NK-92 treated with Interleukin-12 subunit alpha and Interleukin-12 subunit beta, amount 100 ng/mL, for 24 hours (cell line): ENCODE measurements around the gene TRIO.

Experiments
- DNase-seq: peaks from one replicate; lab custom pipeline; 2025; lab: John Stamatoyannopoulos, UW

The TRIO gene

DNA sequence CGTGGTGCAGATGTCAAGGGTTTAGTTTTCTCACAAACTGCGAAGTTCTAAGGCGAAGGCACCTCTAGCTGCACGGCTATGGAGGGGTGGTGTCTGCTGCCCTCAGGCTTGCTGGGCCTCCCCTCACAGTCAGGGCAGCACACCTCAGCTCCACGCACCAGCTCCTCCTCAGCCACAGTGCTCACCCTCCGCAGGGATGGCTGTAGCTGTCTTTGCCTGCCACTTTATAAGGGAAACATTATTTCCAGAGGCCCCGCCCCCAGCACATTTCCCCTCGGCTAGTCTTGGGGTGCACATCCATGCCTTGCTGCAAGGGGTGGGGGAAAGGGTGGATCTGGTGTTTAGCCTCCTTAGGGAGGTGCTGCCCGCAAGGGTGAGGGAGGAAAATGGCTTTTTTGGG lies 154.6 kb downstream of the TRIO start:
- DNase-seq: no peak

DNA sequence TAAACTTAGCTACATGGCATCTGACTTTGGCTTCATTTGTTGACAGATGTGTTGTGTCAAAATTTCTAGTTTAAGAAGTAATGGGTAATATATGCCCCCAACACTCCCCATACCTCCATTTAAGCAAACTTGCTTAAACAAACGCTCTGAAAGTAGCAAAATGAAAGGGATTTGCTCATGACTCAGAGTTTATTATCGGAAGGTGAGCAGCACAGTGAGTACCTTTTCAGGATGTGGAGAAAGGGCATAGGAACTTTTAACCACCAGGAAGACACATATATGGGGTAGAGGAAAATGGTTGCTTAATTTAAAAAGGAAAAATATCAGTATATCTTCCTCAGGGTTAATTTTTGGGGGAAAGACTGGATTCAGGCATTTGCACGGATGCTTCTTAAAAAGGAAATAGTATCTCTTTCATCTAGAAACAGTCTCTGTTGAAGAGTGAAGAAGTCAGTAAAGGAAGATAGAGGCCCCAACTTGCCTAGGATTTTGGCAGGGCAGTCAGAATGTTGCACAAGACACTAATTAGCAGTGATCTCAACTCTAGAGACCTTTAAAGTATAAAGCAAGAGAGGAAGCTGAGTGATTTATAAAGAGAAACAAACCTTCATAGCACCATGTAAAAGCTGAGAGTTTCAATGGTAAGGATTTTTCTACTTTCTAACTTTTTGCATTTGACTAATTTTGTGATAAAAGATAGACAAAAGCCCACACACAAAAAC lies 155.1 kb downstream of the TRIO start:
- no peak for DNase-seq

DNA sequence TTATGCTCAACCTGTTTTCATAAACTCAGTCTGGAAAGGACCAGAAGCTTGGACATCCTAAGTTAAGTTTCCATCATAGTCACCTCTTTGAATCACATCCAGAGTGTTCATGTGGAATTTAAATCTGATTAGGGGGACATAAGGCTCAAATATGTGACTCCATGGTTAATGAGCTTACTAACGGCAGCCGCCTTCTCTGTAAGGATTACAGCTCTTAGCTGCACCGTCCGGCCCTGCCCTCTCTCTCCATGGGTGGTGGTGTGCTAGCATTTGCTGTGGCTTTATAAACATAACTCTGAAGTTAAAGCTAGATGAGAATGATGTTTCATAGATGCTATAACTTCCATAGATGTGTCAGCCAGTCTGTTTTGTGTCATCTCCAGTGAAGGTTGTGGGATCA lies 156.5 kb downstream of the TRIO start:
- no peak for DNase-seq

GRCh38 chr5:14301186-14301585 lies 158.0 kb downstream of the TRIO start:
- DNase-seq: no peak

GRCh38 chr5:14302330-14302729 lies 159.2 kb downstream of the TRIO start:
- no peak for DNase-seq

DNA sequence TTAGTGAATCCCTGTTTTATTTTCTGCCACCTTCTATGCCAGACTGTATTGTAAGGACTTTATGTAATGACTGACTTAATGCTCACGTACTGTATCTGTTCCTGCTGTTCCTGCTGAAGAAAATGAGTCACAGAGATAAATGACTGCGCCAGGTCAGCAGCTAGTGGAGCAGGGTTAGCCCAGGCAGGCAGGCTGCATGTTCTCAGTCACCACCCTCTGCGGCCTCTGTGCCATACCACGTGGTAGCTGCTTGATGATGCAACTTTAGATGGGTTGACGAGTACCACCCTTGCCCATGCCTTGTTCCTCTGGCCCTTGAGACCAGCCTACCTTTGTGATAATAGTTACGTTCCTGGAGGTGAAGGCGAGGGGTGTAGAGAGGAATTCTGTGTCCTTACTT lies 161.9 kb downstream of the TRIO start:
- DNase-seq: no peak

DNA sequence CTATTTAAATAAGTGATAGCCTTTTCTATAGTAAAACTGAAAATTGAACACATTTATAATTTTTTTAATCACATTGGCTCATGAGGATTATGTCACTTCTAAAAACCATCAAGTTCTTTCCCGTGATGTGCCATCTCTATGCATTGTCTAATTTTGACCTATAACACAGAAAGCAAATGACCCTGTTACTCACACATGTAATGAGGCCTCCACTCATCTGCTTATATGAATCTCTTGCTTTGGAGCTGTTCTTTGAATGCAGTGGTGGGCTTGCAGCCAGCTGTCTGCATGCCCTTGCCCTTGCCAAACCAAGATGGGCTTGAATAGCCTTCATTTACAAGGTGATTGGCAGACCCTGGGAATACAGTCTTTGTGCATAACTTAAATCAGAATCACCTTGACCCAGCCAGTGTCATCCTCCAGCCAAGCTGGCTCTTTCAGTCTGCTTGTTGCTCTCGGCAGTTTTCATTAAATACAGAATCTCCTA lies 163.2 kb downstream of the TRIO start:
- no peak for DNase-seq

GRCh38 chr5:14308384-14309154 lies 165.4 kb downstream of the TRIO start:
- no peak for DNase-seq

- no peak for DNase-seq
Measured at GRCh38 chr5:14309199-14309598, 166.1 kb downstream of the TRIO start.

- no peak for DNase-seq
Measured at GRCh38 chr5:14309878-14310531, 166.9 kb downstream of the TRIO start.

DNA sequence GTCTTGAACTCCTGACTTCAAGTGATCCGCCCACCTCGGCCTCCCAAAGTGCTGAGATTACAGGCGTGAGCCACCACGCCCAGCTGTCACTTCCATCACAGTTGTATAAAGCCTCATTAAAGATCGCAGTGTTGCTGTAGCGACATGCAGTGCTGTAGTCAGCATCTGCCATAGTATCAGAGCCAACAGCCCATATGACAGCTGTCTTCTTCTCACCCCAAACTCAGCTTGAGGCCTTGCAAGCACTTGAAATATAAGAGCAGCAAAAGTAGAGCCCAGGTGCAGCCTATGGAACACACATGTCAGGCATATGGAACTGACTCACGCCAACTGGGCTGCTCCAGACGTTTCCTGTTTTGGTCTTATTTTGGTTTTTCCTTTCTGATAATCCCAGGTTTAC lies 167.8 kb downstream of the TRIO start:
- DNase-seq: no peak

- DNase-seq: no peak
Measured at GRCh38 chr5:14313986-14314690, 171.0 kb downstream of the TRIO start.

DNA sequence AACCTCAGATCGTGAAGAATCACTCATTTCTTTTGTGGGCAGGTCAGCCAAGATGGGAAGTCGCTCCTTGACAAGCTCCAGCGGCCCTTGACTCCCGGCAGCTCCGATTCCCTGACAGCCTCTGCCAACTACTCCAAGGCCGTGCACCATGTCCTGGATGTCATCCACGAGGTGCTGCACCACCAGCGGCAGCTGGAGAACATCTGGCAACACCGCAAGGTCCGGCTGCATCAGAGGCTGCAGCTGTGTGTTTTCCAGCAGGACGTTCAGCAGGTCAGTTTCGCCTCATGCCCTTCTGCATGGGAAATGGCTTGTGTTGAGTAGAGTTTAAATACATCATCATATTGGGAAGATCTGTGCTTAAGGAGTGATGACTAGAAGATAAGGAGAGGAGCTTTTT lies 173.3 kb downstream of the TRIO start:
- no peak for DNase-seq

- DNase-seq: no peak
Measured at GRCh38 chr5:14319102-14319501, 176.0 kb downstream of the TRIO start.

GRCh38 chr5:14321936-14322335 lies 178.8 kb downstream of the TRIO start:
- no peak for DNase-seq

DNA sequence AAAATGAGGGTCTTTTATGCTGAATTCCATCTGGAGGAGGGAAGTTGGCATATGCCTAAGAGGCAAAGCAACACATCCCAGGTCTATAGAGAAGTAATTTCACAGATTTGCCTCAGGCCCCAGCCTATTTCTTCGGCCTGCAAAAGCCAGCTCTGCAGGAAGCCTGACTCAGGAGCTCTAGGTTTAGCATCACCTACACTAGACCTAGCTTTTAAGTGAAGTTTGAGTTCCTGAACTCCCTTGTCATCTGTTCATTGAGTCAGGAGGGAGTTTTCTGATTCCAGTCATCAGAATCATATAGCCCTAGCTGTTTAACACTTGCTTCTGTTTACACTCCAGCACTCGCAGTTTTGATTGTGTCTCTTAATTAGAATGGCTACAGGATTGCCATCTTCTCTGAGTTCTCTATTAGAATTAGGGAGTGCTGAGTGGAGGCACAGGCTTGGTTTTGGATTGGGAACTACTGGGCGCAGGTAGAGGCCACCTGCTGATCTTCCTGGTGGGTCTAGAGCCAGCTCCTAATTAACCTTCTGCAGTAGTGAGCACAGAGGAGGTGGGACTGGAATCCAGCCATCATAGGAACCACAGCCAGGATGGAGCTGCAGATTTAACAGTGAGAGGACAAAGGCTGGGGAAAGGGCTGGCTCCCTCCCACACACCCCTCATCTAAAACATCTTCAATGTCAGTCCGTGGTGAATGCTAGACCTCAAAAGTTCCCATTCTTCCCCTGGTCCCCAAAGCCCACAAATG lies 179.5 kb downstream of the TRIO start:
- DNase-seq: no peak

DNA sequence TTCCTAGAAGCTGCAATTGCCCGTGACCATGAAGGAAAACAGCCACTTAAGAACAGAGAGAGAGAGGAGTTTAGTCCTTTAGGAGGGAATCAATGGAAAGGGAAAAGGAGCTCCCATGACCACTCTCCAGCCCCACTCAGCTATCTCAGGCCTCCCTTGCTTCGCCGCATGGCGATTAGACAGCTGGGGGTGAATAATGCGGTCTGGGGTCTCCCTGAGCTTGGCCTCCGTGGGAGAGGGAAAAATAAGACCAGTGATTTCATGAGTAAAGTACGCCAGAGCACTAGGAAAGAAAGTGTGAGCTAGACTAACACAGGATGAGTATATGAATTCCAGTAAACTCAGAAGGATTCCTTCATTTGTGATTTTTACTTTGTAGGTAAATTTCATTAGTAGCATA lies 180.3 kb downstream of the TRIO start:
- DNase-seq: no peak

- DNase-seq: no peak
Measured at GRCh38 chr5:14325369-14325768, 182.2 kb downstream of the TRIO start.

DNA sequence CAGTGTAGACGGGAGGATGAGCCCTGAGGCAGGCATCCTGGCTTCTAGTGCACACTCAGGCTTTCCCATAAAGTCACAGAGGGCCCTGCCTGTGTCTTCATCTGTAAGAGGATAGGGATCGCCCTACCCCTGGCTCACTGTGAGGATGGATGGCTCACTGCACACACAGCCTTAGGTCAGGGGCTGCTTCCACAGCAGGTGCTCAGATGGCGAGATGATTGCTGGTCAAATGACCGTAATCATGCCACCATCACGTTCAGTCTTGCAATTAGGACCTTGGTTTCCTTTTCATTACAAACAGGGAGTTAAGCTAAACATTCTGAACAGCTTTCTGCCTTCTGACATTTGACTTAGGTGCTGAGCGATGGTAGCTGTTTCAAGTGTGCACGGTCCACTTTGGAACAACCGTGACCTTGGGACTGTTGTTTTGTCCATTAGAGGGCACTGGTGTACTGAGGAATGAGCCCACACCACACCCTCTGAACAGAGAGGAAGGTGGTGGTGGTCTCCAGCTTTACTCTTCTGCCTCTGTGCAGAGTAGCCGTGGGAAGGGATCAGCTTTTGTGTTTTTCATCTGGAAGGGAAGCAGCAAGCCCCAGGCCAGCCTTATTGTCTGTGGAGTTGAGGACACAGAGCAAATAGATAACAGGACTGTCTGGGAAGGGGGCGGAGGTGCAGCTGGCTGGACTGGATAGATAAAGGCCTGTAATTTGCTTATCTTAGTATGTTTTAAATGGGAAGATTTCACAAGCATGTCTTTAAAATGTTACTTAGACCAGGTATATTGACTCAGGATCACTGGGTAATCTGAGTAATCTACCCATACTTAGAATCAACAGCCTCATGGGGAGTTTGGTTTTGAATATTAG lies 183.1 kb downstream of the TRIO start:
- DNase-seq: no peak

- DNase-seq: no peak
Measured at GRCh38 chr5:14327624-14328023, 184.5 kb downstream of the TRIO start.

GRCh38 chr5:14328144-14328543 lies 185.0 kb downstream of the TRIO start:
- no peak for DNase-seq
